Measurements from ENCODE around the gene TOM1L2.

TOM1L2 gene

DNA sequence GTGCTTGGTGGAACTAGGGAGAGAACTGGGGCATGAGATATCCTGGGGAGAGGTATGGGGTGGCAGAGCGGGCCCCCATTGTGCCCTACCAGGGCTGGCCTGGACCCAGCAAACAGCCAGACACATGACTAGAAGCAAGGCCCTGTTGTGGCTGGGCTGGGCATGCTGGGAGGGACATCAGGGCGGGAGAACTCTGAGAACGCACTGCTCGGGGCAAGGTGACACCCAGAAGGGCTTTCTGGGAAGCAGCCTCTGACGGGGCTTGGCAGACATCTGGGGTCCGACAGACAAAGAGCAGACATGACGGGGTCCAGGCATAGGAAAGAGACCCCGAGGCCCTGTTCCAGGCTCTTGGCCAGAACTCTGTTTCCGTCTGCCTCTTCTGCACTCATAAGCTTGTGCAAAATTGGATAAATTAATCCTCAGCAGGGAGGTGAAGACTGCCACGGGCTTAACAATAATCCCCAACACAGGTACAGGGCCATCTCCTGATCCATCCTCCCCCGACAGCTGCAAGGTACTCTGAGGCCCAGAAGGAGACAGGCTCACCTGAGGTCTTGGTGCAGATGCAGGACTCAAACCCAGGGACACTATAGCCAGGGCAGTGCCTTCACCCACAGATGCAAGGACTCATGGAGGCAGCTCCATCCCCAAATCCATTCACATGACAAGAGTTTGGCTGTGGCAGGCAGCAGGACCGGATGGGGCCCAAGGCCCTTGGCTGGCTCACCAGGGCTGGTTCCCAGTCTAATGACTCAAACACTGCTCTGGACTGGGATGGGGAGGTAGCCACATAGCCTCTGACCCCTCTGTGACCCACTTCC, 140.8 kb downstream of the TOM1L2 start:
- Histone ChIP-seq H3K27me3 (ENCODE audit: insufficient read depth, poor library complexity, severe bottlenecking) (no peaks in the 10 kb centered on the region), H3K4me3 (replicated peaks; ENCODE audit: insufficient read depth, low read length) (no peak overlapping the region), H3K27ac (replicated peaks) (no peak overlapping the region)
- no peak for DNase-seq (ENCODE audit: low read depth in 1 of 2, low spot score in 1 of 2)
- TF ChIP-seq GABPA (IDR thresholded peaks at IDR 0.05; ENCODE audit: low read depth) = no peak
- TF ChIP-seq POLR2AphosphoS5 (IDR thresholded peaks at IDR 0.05; ENCODE audit: low read depth) = no peak
- TF ChIP-seq, protein P1, sequence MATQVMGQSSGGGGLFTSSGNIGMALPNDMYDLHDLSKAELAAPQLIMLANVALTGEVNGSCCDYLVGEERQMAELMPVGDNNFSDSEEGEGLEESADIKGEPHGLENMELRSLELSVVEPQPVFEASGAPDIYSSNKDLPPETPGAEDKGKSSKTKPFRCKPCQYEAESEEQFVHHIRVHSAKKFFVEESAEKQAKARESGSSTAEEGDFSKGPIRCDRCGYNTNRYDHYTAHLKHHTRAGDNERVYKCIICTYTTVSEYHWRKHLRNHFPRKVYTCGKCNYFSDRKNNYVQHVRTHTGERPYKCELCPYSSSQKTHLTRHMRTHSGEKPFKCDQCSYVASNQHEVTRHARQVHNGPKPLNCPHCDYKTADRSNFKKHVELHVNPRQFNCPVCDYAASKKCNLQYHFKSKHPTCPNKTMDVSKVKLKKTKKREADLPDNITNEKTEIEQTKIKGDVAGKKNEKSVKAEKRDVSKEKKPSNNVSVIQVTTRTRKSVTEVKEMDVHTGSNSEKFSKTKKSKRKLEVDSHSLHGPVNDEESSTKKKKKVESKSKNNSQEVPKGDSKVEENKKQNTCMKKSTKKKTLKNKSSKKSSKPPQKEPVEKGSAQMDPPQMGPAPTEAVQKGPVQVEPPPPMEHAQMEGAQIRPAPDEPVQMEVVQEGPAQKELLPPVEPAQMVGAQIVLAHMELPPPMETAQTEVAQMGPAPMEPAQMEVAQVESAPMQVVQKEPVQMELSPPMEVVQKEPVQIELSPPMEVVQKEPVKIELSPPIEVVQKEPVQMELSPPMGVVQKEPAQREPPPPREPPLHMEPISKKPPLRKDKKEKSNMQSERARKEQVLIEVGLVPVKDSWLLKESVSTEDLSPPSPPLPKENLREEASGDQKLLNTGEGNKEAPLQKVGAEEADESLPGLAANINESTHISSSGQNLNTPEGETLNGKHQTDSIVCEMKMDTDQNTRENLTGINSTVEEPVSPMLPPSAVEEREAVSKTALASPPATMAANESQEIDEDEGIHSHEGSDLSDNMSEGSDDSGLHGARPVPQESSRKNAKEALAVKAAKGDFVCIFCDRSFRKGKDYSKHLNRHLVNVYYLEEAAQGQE (IDR thresholded peaks at IDR 0.05; ENCODE audit: insufficient replicate concordance, low read depth) = no peak
- TF ChIP-seq SPI1 (IDR thresholded peaks at IDR 0.05; ENCODE audit: borderline replicate concordance, low read depth) = no peak
- TF ChIP-seq, protein P2, sequence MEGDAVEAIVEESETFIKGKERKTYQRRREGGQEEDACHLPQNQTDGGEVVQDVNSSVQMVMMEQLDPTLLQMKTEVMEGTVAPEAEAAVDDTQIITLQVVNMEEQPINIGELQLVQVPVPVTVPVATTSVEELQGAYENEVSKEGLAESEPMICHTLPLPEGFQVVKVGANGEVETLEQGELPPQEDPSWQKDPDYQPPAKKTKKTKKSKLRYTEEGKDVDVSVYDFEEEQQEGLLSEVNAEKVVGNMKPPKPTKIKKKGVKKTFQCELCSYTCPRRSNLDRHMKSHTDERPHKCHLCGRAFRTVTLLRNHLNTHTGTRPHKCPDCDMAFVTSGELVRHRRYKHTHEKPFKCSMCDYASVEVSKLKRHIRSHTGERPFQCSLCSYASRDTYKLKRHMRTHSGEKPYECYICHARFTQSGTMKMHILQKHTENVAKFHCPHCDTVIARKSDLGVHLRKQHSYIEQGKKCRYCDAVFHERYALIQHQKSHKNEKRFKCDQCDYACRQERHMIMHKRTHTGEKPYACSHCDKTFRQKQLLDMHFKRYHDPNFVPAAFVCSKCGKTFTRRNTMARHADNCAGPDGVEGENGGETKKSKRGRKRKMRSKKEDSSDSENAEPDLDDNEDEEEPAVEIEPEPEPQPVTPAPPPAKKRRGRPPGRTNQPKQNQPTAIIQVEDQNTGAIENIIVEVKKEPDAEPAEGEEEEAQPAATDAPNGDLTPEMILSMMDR (IDR thresholded peaks at IDR 0.05; ENCODE audit: insufficient read depth, low read length) = no peak

DNA sequence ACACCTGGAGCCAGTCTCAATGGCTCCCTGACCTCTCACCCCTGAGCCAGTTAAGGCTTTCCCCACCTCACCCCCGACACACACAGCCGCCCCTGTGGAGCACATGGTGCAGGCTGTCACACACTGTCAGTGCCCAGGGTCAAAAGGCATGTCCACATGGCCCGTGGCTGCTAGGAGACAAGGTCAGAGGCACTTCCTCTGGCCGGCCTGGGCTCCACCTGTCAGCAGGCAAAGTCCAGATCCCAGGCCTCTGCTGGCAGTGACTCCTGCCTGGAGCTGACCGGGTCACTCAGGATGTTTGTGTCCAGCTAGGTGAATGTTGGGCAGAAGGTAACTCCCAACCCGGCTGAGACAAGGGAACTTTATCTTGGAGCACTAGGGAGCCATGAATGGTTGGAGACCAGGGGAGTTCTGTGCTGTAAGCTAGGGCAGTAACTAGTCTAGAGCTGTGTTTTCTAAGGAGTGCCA, 141.4 kb downstream of the TOM1L2 start:
- Histone ChIP-seq H3K27ac (replicated peaks) (no peak overlapping the region), H3K4me3 (replicated peaks; ENCODE audit: insufficient read depth, low read length) (no peak overlapping the region), H3K27me3 (ENCODE audit: insufficient read depth, poor library complexity, severe bottlenecking) (no peaks in the 10 kb centered on the region)
- DNase-seq (ENCODE audit: low read depth in 1 of 2, low spot score in 1 of 2) = no peak
- TF ChIP-seq, protein P1 (IDR thresholded peaks at IDR 0.05; ENCODE audit: insufficient replicate concordance, low read depth) = no peak
- TF ChIP-seq POLR2AphosphoS5 (IDR thresholded peaks at IDR 0.05; ENCODE audit: low read depth) (no peak), SPI1 (IDR thresholded peaks at IDR 0.05; ENCODE audit: borderline replicate concordance, low read depth) (no peak), GABPA (IDR thresholded peaks at IDR 0.05; ENCODE audit: low read depth) (no peak)
- TF ChIP-seq, protein P2 (IDR thresholded peaks at IDR 0.05; ENCODE audit: insufficient read depth, low read length) = no peak

DNA sequence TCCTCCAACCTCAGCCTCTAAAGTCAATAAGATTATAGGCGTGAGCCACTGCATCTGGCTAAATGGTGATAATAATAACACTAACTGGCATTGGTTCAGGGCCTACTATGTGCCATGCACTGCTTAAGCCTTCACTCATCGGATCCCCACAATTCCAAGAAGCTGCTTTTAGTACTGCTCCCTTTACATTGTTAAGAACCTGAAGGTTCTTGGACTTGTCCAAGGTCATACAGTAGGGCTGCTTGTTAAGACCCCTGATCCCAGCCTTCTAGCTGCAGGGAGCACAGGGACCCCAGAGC, 142.0 kb downstream of the TOM1L2 start:
- DNase-seq (ENCODE audit: low read depth in 1 of 2, low spot score in 1 of 2) = no peak
- Histone ChIP-seq H3K27me3 (ENCODE audit: insufficient read depth, poor library complexity, severe bottlenecking) (no peaks in the 10 kb centered on the region), H3K27ac (replicated peaks) (no peak overlapping the region), H3K4me3 (replicated peaks; ENCODE audit: insufficient read depth, low read length) (no peak overlapping the region)
- no peak for TF ChIP-seq POLR2AphosphoS5 (IDR thresholded peaks at IDR 0.05; ENCODE audit: low read depth)
- TF ChIP-seq SPI1 (IDR thresholded peaks at IDR 0.05; ENCODE audit: borderline replicate concordance, low read depth) = no peak
- TF ChIP-seq, protein P1 (IDR thresholded peaks at IDR 0.05; ENCODE audit: insufficient replicate concordance, low read depth) = no peak
